K562 (cell line): ENCODE data around the gene SNPH. TPM values are rescaled to one million over a fixed set of nuclear protein-coding genes. Genes with fewer than 3 reads are reported as not detected.

Source experiments
- ARID3A ChIP-seq: IDR thresholded peaks from 2 replicates; pipeline ENCODE4 v1.6.1; 2012; ENCODE audit warnings: low read depth, low read length, improper control_type of control experiment, borderline replicate concordance
- IRF9 ChIP-seq: fragments of 450-650 bp; IDR thresholded peaks from 2 replicates; pipeline ENCODE4 v1.6.1; 2016; ENCODE audit warnings: missing biosample characterization, missing genetic modification characterization
- L3MBTL2 ChIP-seq: fragments of 450-650 bp; IDR thresholded peaks from 2 replicates; pipeline ENCODE4 v1.6.1; 2016; ENCODE audit warnings: mild to moderate bottlenecking, moderate library complexity
- MCM2 ChIP-seq: fragments of 450-650 bp; IDR thresholded peaks from 2 replicates; pipeline ENCODE4 v1.6.1; 2017; ENCODE audit warnings: low read depth, mild to moderate bottlenecking
- PHF8 ChIP-seq: fragments of 200-600 bp; sonication (generic); IDR thresholded peaks from 2 replicates; pipeline ENCODE4 v1.6.1; 2012; ENCODE audit warnings: mixed run types, mild to moderate bottlenecking, inconsistent platforms, low read length, moderate library complexity, borderline replicate concordance
- PRDM10 ChIP-seq: fragments of 450-650 bp; IDR thresholded peaks from 2 replicates; pipeline ENCODE4 v1.6.1; 2018; ENCODE audit not compliant: partially characterized antibody
- REST ChIP-seq, 2 experiments: fragments of 450-650 bp; formaldehyde crosslinking in 1 of 2; IDR thresholded peaks; 2 replicates each; pipeline versions ENCODE4 v1.4.0 to v1.6.1; 2014 to 2020; ENCODE audit warnings: mild to moderate bottlenecking in 2 of 2, borderline replicate concordance in 1 of 2, low read depth in 1 of 2
- SMARCA4 ChIP-seq: fragments of 450-650 bp; IDR thresholded peaks from 2 replicates; pipeline ENCODE4 v1.6.1; 2016
- TCF7L2 ChIP-seq: fragments of 150-350 bp; IDR thresholded peaks from 2 replicates; pipeline ENCODE4 v1.6.1; 2016; ENCODE audit warnings: low read depth, mild to moderate bottlenecking, low read length, moderate library complexity
- TRIM25 ChIP-seq: fragments of 450-650 bp; IDR thresholded peaks from 2 replicates; pipeline ENCODE4 v1.7.0; 2016; ENCODE audit warnings: borderline replicate concordance
- polyA plus RNA-seq, 8 experiments: library from polyadenylated mRNA; depleted of rRNA in 4 of 8; stranded (reverse) in 5 of 8; unstranded in 3 of 8; fragments of >200 nt; fragmentation: Nextera tagmentation in 2 of 8; fragmentation: Illumina TruSeq in 1 of 8; extraction: Ambion mirVana in 2 of 8; extraction: Trizol in 1 of 8; gene quantifications; 2 replicates each; pipeline versions ENCODE4 v1.2.1 to v1.2.3, GENCODE V29; 2011 to 2014; ENCODE audit warnings: inconsistent platforms in 1 of 8, missing spikeins in 1 of 8
- total RNA-seq, 7 experiments: library from RNA; depleted of rRNA in 6 of 7; stranded (reverse); fragments of >200 nt in 6 of 7; fragmentation: Illumina TruSeq in 2 of 7; extraction: Trizol in 2 of 7; gene quantifications; 2 replicates each; pipeline versions ENCODE4 v1.2.1 to v1.2.3, GENCODE V29; 2011 to 2021; ENCODE audit warnings: low replicate concordance in 1 of 7

SNPH gene
- total and polyA plus RNA-seq, 9 of the 15 experiments (the other 6 are each of a cell fraction or from before 2014, with no cell fraction given), result 0.03 to 4.2 (median 1.4) TPM

- TF ChIP-seq IRF9 (tag) (no peak), TCF7L2 (no peak), REST (IDR thresholded peaks at IDR 0.05; ENCODE audit: borderline replicate concordance) (no peak), REST (CRISPR knock-in tag; IDR thresholded peaks at IDR 0.05; ENCODE audit: low read depth) (no peak), ARID3A (no peak), MCM2 (no peak), TRIM25 (no peak), PRDM10 (no peak), SMARCA4 (no peak), PHF8 (no peak), L3MBTL2 (no peak)
These were observed 21.2 kb downstream of the SNPH start (continued) for GRCh38 chr20:1287306-1287705.
